ENCODE data around the gene NNAT.

NNAT gene

GRCh38 chr20:37567671-37568588 is 46.9 kb downstream of the NNAT start:
- peak; percentile 66 for DNase-seq

GRCh38 chr20:37570419-37570818 is 49.4 kb downstream of the NNAT start:
- no peak for DNase-seq

GRCh38 chr20:37571033-37571432 is 50.0 kb downstream of the NNAT start:
- no peak for DNase-seq
